ENCODE measurements around the gene TNXB. TPM values are rescaled to one million over a fixed set of nuclear protein-coding genes. Genes with fewer than 3 reads are reported as not detected.

TNXB gene
- total and polyA plus RNA-seq, 11 donors = 17.8 to 234 (median 51.8) TPM

DNA sequence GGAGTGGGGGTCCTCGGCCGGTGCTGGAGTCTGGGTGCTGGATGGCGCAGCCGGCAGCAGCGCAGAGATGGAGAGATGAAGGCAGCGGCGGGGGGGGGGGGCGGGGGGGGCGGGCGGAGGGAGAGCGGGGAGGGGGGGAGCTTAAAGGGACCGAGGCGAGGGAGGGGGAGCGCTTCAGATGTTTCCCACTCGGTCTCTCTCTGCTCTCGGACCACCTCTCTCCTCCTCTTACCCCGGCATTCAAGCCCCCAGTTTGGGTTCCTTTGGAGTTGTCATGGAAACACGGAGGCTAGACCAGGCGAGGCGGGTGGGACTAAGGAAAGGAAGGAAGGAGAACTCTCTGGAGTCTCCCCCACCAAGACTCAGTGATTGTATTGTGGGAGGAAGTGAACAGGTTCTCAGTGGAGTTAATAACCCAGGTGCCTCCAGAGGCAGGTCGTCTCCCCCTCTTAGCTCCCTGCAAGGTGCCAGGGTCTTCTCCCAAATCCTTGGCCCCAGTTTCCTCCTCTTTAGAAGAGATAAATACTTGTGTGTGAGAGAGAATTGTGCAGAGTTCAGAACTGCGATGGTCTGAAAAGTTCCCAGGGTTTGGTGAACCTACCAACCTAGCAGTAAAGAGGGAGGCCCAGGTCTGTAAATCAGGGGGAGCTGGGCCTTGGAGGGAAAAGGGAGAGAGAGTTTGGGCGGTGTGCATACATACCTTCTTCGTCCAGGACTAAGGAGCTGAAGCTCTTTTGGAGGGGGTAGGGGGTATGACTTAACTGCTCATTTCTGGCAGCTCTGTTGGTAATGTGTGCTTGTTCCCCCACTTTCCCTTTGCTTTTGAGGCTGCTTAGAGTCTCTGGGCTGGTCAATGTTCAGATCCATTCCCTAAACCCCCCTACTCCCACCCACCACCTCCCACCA, 43.0 kb upstream of the TNXB start, which contains the start of gene PRRT1:
PRRT1 (minus strand) TSS at position 77 of the 906 bp plus-strand sequence. CDS start 112 bp downstream, outside the sequence.
- intact Hi-C loops (cut with DNase I) = loop anchor here in 7 of 10 donors (1.0 to 10.0 kb wide), 6 partner anchors 21 to 107 kb away; partner anchors contain the start of gene FKBPL (in 1 of the 7)
- DNase-seq (no peak), ATAC-seq (no peak)
- Histone ChIP-seq H3K4me1 (peaks cover 6 to 41% (median 21%) of the 10 kb centered on the region in 12 donors), H3K4me3 (peak within 1 kb of the TSS in 10 of 12 donors; percentile 66 to 91 (median 80)), H3K27ac (peak within 1 kb of the TSS in 11 of 12 donors; percentile 80 to 96 (median 92)), H3K9me3 (no peaks in the 10 kb centered on the region), H3K27me3 (peaks cover 0 to 48% (median 6%) of the 10 kb centered on the region in 9 donors), H3K36me3 (peaks cover 0 to 20% (median 13%) of the 10 kb centered on the region in 9 donors)
- WGBS, 4 donors = 23 to 27% (median 24%) methylated on average over 18 to 22 of the region's 24 CpGs
- TF ChIP-seq POLR2A (IDR thresholded peaks at IDR 0.05) = no peak
- TF ChIP-seq CTCF (IDR thresholded peaks at IDR 0.05) = no peak

DNA sequence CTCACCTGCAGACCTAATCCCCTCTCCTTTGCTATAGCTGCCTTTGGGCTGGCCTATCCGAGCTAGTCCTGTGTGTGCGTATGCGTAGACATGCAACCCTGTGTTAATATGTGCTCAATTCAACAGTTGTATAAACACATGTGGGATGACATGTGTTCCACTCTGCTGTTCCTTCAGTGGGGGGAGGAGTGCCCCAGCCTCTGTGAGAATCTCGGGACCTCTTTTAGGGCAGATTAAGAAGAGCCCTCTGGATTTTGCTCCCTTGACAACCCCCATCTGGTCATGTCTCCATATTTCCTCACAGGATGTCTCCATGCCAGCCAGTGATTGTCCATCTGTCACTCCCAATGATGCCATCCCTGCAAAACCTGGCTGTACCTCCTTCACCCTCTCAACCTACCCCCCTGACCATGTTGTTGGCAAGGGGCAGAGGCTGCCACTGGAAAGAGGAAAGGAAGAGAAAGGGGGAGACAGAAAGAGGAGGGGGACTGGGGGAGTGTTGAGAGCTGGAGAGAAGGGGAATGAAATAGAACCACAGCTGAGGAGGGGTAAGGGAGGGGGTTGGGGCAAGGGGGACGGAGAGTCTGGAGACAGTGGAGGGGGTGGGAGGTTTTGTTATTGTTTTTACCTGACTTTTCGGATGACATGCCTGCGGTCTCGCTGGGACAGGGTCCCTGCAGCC, 42.2 kb upstream of the TNXB start:
- no peak for DNase-seq
- Histone ChIP-seq H3K9me3 (no peaks in the 10 kb centered on the region), H3K27me3 (peaks cover 0 to 48% (median 6%) of the 10 kb centered on the region in 9 donors), H3K27ac (peak overlapping the region in 5 of 12 donors; percentile 4 to 93 (median 54)), H3K36me3 (peaks cover 0 to 12% (median 5%) of the 10 kb centered on the region in 9 donors), H3K4me1 (peaks cover 6 to 41% (median 21%) of the 10 kb centered on the region in 12 donors), H3K4me3 (peak overlapping the region in 9 of 12 donors; percentile 41 to 91 (median 82))
- WGBS, 4 donors = 36 to 47% (median 43%) methylated on average over 8 of the region's 8 CpGs
- ATAC-seq = no peak
- TF ChIP-seq POLR2A (IDR thresholded peaks at IDR 0.05) (no peak), CTCF (IDR thresholded peaks at IDR 0.05) (no peak)
- intact Hi-C loops (cut with DNase I) = loop anchor here in 6 of 10 donors (5.0 to 10.0 kb wide), 4 partner anchors 34 to 107 kb away; no protein-coding TSS in a partner anchor

DNA sequence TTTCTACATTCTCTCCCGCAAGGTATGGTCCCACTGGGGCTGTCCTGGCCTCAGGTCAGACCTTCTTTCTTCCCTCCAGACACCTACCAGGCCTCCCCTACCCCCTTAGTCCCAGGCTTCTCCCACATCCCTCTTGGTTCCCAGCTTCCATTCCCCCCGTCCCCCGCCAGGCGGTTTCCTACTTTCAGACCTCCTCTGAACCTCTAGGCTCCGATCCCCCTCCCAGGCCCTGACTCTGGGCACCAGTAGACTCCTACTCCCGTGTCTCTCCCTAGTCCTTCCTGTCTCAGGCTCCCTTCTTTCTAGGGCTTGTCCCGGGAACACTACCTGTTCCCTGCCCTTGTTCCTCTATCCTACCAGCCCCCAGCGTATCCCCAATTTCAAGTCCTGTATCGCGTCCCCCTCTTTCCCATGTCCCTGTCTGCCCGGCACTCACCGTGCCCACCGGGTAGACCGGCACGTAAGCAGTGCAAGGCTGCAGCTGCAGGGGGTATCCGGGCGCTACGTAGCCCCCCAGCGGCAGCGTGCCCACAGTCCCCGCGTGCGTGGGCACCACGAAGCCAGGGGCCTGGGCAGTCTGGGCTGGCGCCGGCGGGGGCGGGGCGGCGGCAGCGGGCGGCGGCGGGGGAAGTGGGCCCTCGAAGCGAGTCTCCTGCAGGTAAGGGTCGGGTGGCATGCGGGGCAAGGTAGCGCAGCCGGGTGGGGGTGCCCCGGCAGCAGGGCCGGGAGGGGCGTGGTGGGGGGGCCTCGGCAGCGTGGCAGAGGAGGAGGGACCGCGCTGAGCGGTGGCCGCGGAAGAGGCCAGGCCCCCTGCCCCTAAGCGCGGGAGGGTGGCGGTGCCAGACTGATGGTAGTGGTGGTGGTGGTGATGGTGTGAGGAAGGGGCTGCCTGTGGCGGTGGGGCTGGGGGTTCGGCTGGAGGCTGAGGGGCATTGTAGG, 41.1 kb upstream of the TNXB start:
- 36 to 59% (median 51%) methylated on average over 53 to 55 of the region's 55 CpGs for WGBS, 4 donors

More for the DNA sequence above, 41.1 kb upstream of the TNXB start:
- Histone ChIP-seq H3K9me3 (no peaks in the 10 kb centered on the region), H3K27me3 (peaks cover 0 to 48% (median 6%) of the 10 kb centered on the region in 9 donors), H3K27ac (peak overlapping the region in 1 of 12 donors; percentile 41), H3K4me1 (peaks cover 6 to 37% (median 21%) of the 10 kb centered on the region in 12 donors), H3K36me3 (peaks cover 0 to 5% (median 0%) of the 10 kb centered on the region in 9 donors), H3K4me3 (peak overlapping the region in 3 of 12 donors; percentile 69 to 91 (median 69))
- no peak for DNase-seq
- no peak for TF ChIP-seq POLR2A (IDR thresholded peaks at IDR 0.05)
- TF ChIP-seq CTCF (IDR thresholded peaks at IDR 0.05) = no peak
- intact Hi-C loops (cut with DNase I) = loop anchor here in 6 of 10 donors (5.0 to 10.0 kb wide), 4 partner anchors 33 to 105 kb away; no protein-coding TSS in a partner anchor
- no peak for ATAC-seq
